Central memory CD4-positive, alpha-beta T cell (primary cell): ENCODE data around the gene MAJIN.
"Not testable (repeated sequence)": the region's sequence is repeated elsewhere in the genome, so short reads cannot be mapped to it uniquely, and the experiment has no call there.

Experiments used
- DNase-seq: peaks from one replicate; pipeline ENCODE4 v3.0.0; 2022

Gene MAJIN

GRCh38 chr11:64990222-64990923, 18.5 kb upstream of the MAJIN start:
- no peak for DNase-seq

GRCh38 chr11:64989416-64989815, 17.5 kb upstream of the MAJIN start:
- DNase-seq, result no peak

GRCh38 chr11:64987998-64988854, 16.3 kb upstream of the MAJIN start:
- DNase-seq, result no peak

- DNase-seq, result not testable (repeated sequence)
Observed at GRCh38 chr11:64983339-64983738, 11.4 kb upstream of the MAJIN start.

- DNase-seq, result no peak
Observed at GRCh38 chr11:64976651-64977050, 4.7 kb upstream of the MAJIN start.

GRCh38 chr11:64974124-64974523, 2.2 kb upstream of the MAJIN start:
- no peak for DNase-seq

GRCh38 chr11:64970731-64971151, 1.2 kb downstream of the MAJIN start:
- no peak for DNase-seq

GRCh38 chr11:64969209-64969608, 2.7 kb downstream of the MAJIN start:
- DNase-seq, result no peak

GRCh38 chr11:64967375-64967774, 4.5 kb downstream of the MAJIN start:
- no peak for DNase-seq

GRCh38 chr11:64963072-64963631, 8.8 kb downstream of the MAJIN start:
- no peak for DNase-seq

GRCh38 chr11:64960719-64961118, 11.2 kb downstream of the MAJIN start:
- no peak for DNase-seq

GRCh38 chr11:64959498-64959897, 12.4 kb downstream of the MAJIN start:
- no peak for DNase-seq

- DNase-seq, result no peak
Observed at GRCh38 chr11:64954201-64954600, 17.7 kb downstream of the MAJIN start.

- DNase-seq, result no peak
Observed at GRCh38 chr11:64951529-64951928, 20.4 kb downstream of the MAJIN start.

- no peak for DNase-seq
Observed at GRCh38 chr11:64947208-64947814, 24.6 kb downstream of the MAJIN start.

GRCh38 chr11:64936539-64936938, 35.4 kb downstream of the MAJIN start:
- no peak for DNase-seq

GRCh38 chr11:64935359-64936081, 36.4 kb downstream of the MAJIN start, which contains the start of gene GPHA2:
Gene GPHA2 (minus strand): TSS chr11:64935893. CDS start chr11:64935460, 433 bp downstream.
- DNase-seq, result no peak

- no peak for DNase-seq
Observed at GRCh38 chr11:64934682-64935358, 37.1 kb downstream of the MAJIN start.

GRCh38 chr11:64933935-64934681, 37.8 kb downstream of the MAJIN start:
- no peak for DNase-seq

- no peak for DNase-seq
Observed at GRCh38 chr11:64933213-64933934, 38.5 kb downstream of the MAJIN start.
